ENCODE results near the gene ASTN2. TPM values are rescaled to one million over a fixed set of nuclear protein-coding genes. Genes with fewer than 3 reads are reported as not detected.

The ASTN2 gene
- total and polyA plus RNA-seq, 3 donors from 2014 or later: 55.7 to 157 (median 117) TPM

GRCh38 chr9:117214416-117214815 lies 200.4 kb downstream of the ASTN2 start:
- WGBS, 2 donors: 59 to 74% methylated on average over 18 to 23 of the region's 23 CpGs
- H3K4me1 ChIP-seq: no peaks in the 10 kb centered on the region

GRCh38 chr9:117211280-117211679 lies 203.6 kb downstream of the ASTN2 start:
- H3K27me3 ChIP-seq: no peaks in the 10 kb centered on the region
- H3K9me3 ChIP-seq: no peaks in the 10 kb centered on the region
- H3K27ac ChIP-seq: no peak overlapping the region
- WGBS, 2 donors: 42 to 44% methylated on average over 3 of the region's 3 CpGs
- TF ChIP-seq POLR2A (IDR thresholded peaks at IDR 0.05): no peak
- TF ChIP-seq, protein P1, sequence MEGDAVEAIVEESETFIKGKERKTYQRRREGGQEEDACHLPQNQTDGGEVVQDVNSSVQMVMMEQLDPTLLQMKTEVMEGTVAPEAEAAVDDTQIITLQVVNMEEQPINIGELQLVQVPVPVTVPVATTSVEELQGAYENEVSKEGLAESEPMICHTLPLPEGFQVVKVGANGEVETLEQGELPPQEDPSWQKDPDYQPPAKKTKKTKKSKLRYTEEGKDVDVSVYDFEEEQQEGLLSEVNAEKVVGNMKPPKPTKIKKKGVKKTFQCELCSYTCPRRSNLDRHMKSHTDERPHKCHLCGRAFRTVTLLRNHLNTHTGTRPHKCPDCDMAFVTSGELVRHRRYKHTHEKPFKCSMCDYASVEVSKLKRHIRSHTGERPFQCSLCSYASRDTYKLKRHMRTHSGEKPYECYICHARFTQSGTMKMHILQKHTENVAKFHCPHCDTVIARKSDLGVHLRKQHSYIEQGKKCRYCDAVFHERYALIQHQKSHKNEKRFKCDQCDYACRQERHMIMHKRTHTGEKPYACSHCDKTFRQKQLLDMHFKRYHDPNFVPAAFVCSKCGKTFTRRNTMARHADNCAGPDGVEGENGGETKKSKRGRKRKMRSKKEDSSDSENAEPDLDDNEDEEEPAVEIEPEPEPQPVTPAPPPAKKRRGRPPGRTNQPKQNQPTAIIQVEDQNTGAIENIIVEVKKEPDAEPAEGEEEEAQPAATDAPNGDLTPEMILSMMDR (IDR thresholded peaks at IDR 0.05): no peak
- no peak overlapping the region for H3K4me3 ChIP-seq
- H3K4me1 ChIP-seq: no peaks in the 10 kb centered on the region
- DNase-seq: no peak
- intact Hi-C loops (cut with DNase I; ENCODE audit: low total_unique reads): no loop called here
- no peaks in the 10 kb centered on the region for H3K36me3 ChIP-seq (ENCODE audit: low read depth, missing control alignments)

More at GRCh38 chr9:117214416-117214815, 200.4 kb downstream of the ASTN2 start:
- intact Hi-C loops (cut with DNase I; ENCODE audit: low total_unique reads): no loop called here
- Histone ChIP-seq H3K9me3 (no peaks in the 10 kb centered on the region), H3K36me3 (ENCODE audit: low read depth, missing control alignments) (no peaks in the 10 kb centered on the region), H3K27me3 (no peaks in the 10 kb centered on the region), H3K27ac (no peak overlapping the region), H3K4me3 (no peak overlapping the region)
- TF ChIP-seq, protein P1 (IDR thresholded peaks at IDR 0.05): no peak
- no peak for TF ChIP-seq POLR2A (IDR thresholded peaks at IDR 0.05)
- no peak for DNase-seq

GRCh38 chr9:117205806-117206205 lies 209.1 kb downstream of the ASTN2 start:
- no peak overlapping the region for H3K27ac ChIP-seq
- no peaks in the 10 kb centered on the region for H3K27me3 ChIP-seq
- WGBS, 2 donors: 51 to 68% methylated on average over 4 of the region's 4 CpGs
- H3K4me1 ChIP-seq: peaks cover 4% of the 10 kb centered on the region
- intact Hi-C loops (cut with DNase I; ENCODE audit: low total_unique reads): no loop called here
- no peaks in the 10 kb centered on the region for H3K9me3 ChIP-seq
- no peaks in the 10 kb centered on the region for H3K36me3 ChIP-seq (ENCODE audit: low read depth, missing control alignments)
- TF ChIP-seq, protein P1 (IDR thresholded peaks at IDR 0.05): no peak
- TF ChIP-seq POLR2A (IDR thresholded peaks at IDR 0.05): no peak
- H3K4me3 ChIP-seq: no peak overlapping the region
- DNase-seq: no peak

DNA sequence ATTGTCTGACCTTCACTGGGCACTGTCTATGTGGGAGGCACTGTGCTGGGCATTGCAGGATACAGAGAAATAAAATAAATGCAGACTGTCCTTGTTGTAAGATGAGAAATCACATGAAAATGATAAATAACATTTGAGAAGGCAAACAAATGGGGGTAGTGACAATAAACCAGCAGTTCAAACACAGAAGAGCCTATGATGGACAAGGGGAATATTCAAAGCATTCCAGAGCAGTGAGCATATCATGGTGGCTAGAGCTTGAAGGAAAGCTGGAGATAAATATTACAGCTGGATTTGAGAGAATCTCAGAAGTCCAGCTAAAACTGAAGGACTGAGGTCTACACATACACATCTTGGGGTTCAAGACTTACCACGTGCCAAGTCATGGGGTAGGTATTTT lies 209.9 kb downstream of the ASTN2 start:
- intact Hi-C loops (cut with DNase I; ENCODE audit: low total_unique reads): no loop called here
- DNase-seq: no peak
- 48 to 52% methylated on average over 1 of the region's 1 CpG for WGBS, 2 donors

More for the DNA sequence above, 209.9 kb downstream of the ASTN2 start:
- no peak overlapping the region for H3K4me3 ChIP-seq
- no peaks in the 10 kb centered on the region for H3K27me3 ChIP-seq
- no peaks in the 10 kb centered on the region for H3K36me3 ChIP-seq (ENCODE audit: low read depth, missing control alignments)
- H3K9me3 ChIP-seq: no peaks in the 10 kb centered on the region
- peaks cover 4% of the 10 kb centered on the region for H3K4me1 ChIP-seq
- TF ChIP-seq, protein P1 (IDR thresholded peaks at IDR 0.05): no peak
- no peak for TF ChIP-seq POLR2A (IDR thresholded peaks at IDR 0.05)
- no peak overlapping the region for H3K27ac ChIP-seq

Measured in testis (tissue), 3 donors.